RPMI7951 (cell line): ENCODE measurements around the gene THOP1. TPM values are rescaled to one million over a fixed set of nuclear protein-coding genes. Genes with fewer than 3 reads are reported as not detected.

Experiments used
- DNase-seq: peaks from one replicate; pipeline ENCODE4 v3.0.0-alpha.2; 2012; ENCODE audit warnings: low read depth
- total RNA-seq: library from RNA; depleted of rRNA; stranded (reverse); fragments of >200 nt; shearing (Covaris generic); gene quantifications from 2 replicates; pipeline ENCODE4 v1.2.3, GENCODE V29; 2014; rRNA removed

The THOP1 gene
- total RNA-seq, 1 experiment from 2014 or later, result 63.7 TPM

DNA sequence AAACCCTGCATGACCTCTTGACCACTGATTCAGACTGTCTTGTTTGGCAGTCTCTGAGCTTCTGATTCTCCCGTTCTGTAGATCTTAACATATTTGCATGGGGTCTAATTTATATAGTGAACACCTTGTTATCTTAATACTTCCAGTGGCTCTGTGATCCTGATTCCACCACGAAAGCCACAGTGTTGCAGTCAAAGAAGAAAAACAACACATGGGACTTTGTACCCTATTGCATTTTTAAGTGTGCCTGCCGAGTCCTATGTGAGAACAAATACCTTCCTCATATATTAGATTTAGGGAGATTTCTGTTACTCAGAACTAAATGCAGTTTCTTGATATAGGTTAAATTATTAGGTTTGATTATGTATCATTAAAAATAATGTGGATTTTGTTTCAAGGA lies 69.5 kb downstream of the THOP1 start:
- no peak for DNase-seq

DNA sequence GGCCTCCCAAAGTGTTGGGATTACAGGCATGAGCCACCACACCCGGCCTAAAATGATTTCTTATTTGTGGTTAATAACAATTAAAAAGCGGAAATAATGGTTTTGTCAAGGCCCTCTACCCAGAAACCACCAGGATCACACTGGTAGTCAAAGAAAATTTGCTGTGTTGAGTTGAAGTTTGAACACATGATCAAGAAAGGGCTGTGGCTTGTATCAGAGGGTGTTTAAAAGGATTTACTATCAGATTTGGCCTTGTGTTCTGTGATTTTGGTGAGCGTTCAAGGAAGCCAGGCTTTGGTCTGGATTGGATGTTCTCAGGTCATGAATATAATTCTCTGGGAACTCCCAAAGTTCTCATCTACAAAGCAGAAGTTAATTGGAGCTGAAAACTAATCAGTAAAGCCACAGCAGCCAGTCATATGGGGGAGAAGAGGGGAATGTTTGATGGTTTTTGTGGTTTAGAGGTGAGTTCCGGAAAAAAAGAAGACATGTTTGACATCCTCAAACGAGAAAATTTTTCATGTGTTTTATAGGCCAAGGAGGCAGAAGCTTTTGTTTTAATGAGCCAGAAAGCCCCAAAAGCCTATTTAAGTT lies 71.3 kb downstream of the THOP1 start:
- DNase-seq, result no peak

DNA sequence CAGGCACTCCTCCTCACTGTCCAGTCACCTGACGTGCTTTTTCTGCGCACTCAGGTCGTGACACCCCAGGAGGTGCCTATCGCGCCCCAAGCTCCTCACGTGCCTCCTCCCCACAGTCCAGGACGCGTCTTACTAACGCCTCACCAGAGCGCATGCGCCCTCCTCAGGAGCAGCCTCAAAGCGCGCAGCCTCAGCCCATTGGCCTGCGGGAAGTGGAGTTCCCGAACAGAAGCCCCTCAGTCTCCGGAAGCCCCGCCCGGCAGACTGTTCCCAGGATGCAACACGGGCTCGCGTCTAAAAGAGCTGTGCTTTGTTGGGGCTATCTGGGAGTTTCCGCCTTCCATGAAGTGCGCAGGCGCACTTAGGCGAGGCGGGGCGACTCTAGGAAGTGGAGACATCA lies 73.6 kb downstream of the THOP1 start:
- no peak for DNase-seq

DNA sequence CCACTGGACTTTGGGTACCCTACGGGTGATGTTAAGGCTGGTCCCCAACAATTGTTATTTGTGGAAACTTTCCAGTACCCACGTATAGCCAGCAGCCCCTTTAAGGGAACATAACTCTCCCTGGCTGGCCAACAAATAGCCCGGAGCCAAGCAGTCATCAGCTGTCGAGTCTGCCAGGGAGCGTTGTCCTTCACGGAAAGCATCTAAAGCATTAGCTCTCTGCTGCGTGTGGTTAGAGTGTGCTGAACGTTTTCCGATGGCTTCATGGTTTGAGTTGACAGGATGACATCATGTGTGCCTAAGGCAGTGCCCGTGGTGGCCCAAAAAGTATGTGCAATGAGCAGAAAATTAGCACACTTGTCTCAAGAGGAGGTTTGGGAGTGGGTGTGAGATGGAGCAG lies 78.5 kb downstream of the THOP1 start:
- DNase-seq, result peak; percentile 62

Other genes starting within 250 kb of the THOP1 start
- 0.96 and 1.3 TPM in 2 replicates for gene GNG7, start 82.8 kb upstream of the THOP1 start, total RNA-seq
- 0.96 and 1.9 TPM in 2 replicates for gene DIRAS1, start 64.1 kb upstream of the THOP1 start, total RNA-seq
- gene SLC39A3, start 45.5 kb upstream of the THOP1 start, total RNA-seq, result 37.1 and 55.1 TPM in 2 replicates
- 58.5 and 62.1 TPM in 2 replicates for gene SGTA, start 2.2 kb upstream of the THOP1 start, total RNA-seq
- 0.88 and 1.1 TPM in 2 replicates for gene ZNF554, start 34.4 kb downstream of the THOP1 start, total RNA-seq
- gene ZNF555, start 56.0 kb downstream of the THOP1 start, total RNA-seq, result 6.8 and 7.3 TPM in 2 replicates
- gene ZNF556, start 81.8 kb downstream of the THOP1 start, total RNA-seq, result 0.68 and 1.7 TPM in 2 replicates
- 4.9 and 5.0 TPM in 2 replicates for gene ZNF57, start 115.4 kb downstream of the THOP1 start, total RNA-seq
- 9.1 and 12.0 TPM in 2 replicates for gene ZNF77, start 159.5 kb downstream of the THOP1 start, total RNA-seq
- gene TLE6, start 192.1 kb downstream of the THOP1 start, total RNA-seq, result 0.84 and 3.9 TPM in 2 replicates
- gene TLE2, start 243.8 kb downstream of the THOP1 start, total RNA-seq, result not detected in 2 replicates